CMK (cell line): Measurements from ENCODE around the gene TRPT1.

ENCODE experiments used
- DNase-seq: peaks from one replicate; pipeline ENCODE4 v3.0.0-alpha.2; 2010; ENCODE audit warnings: low read depth

Gene TRPT1

GRCh38 chr11:64178203-64178602, 47.8 kb downstream of the TRPT1 start:
- no peak for DNase-seq

GRCh38 chr11:64176751-64177150, 49.2 kb downstream of the TRPT1 start:
- DNase-seq = no peak
